Measurements from ENCODE around the gene SFR1. TPM values are rescaled to one million over a fixed set of nuclear protein-coding genes. Genes with fewer than 3 reads are reported as not detected.
"Not testable (repeated sequence)": the region's sequence is repeated elsewhere in the genome, so short reads cannot be mapped to it uniquely, and the experiment has no call there.

Gene SFR1
- total RNA-seq, 1 donor from 2014 or later = 5.7 TPM

DNA sequence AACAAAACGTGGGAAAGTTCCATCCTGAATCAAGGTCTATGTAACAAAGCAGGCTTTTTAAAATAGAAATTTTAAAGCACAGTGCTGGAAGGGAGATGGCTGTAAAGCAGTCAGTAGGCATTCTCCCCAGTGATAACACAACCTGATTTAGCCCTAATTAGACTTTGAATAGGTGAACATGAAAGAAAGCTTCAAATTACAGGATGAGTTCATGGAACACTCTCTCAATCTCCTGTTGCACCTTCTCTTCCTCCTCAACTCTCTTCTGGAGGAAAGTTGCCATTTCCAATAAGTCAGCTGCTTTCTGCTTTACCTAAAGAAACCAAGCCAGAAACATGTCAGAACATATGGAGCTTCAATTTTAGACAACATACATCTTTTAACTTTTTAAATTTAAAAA is 20.1 kb downstream of the SFR1 start:
- intact Hi-C loops (cut with DNase I) = no loop called here
- ATAC-seq = no peak

GRCh38 chr10:104143829-104144228 is 21.9 kb downstream of the SFR1 start:
- DNase-seq (ENCODE audit: missing footprints) (no peak), ATAC-seq (no peak)
- intact Hi-C loops (cut with DNase I) = no loop called here

More for the DNA sequence above, 20.1 kb downstream of the SFR1 start:
- no peak for DNase-seq (ENCODE audit: missing footprints)

GRCh38 chr10:104144931-104145330 is 23.0 kb downstream of the SFR1 start:
- no peak for ATAC-seq
- DNase-seq (ENCODE audit: missing footprints) = no peak
- intact Hi-C loops (cut with DNase I) = no loop called here

DNA sequence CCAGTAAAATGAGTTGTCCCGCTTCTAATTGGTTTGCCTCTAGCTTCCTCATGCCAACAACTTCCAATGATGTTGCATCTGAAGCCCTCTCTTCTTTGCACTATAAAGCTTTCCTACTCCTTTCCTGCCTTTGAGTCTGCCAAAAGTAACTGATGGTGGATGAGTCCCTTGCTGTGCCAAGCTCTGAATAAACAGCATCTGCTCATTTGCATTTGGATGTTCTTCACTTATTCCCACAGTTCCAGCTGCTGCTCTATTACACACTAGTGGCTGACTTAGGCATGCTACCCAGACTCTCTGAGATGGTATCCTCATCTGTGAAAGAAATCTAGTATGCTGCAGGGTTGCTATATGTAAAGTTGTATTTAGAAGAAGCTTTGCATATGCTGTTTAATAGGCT is 24.9 kb downstream of the SFR1 start:
- no peak for DNase-seq (ENCODE audit: missing footprints)
- ATAC-seq = no peak
- intact Hi-C loops (cut with DNase I) = no loop called here

DNA sequence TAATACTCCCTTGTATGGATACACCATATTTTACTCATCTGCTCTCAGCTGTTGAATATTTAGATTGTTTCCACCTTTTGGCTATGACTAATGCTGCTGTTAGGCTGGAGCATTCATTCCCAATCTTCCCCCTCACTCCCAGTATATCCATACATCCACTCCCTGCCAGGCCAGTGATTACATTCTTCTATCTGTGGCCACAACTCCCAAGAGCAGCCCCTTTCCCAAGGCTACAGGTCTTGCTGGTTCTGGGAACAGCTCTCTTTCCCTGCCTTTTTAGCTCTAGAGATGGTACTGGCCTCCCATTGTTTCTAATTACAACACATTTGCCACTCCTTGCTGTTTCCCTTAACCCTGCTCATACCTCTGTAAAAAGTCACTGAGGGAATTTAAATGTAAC is 28.2 kb downstream of the SFR1 start:
- DNase-seq (ENCODE audit: missing footprints) (no peak), ATAC-seq (no peak)
- intact Hi-C loops (cut with DNase I) = no loop called here

DNA sequence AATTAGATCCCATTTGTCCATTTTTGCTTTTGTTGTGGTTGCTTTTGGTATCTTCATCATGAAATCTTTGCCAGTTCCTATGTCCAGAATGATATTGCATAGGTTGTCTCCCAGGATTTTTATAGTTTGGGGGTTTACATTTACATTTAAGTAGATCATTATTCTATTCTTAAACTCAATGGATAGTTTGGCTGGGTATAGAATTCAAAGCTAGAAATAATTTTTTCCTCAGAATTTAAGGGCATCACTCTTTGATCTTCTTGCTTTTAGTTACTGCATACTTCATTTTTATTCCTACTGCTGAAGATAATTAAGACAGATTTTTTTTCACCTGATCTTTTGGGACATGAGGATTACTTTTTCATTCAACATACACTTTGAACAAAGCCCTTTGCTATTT is 29.8 kb downstream of the SFR1 start:
- no peak for DNase-seq (ENCODE audit: missing footprints)
- intact Hi-C loops (cut with DNase I) = no loop called here
- no peak for ATAC-seq

GRCh38 chr10:104155591-104155990 is 33.6 kb downstream of the SFR1 start:
- no peak for ATAC-seq
- intact Hi-C loops (cut with DNase I) = no loop called here
- no peak for DNase-seq (ENCODE audit: missing footprints)

DNA sequence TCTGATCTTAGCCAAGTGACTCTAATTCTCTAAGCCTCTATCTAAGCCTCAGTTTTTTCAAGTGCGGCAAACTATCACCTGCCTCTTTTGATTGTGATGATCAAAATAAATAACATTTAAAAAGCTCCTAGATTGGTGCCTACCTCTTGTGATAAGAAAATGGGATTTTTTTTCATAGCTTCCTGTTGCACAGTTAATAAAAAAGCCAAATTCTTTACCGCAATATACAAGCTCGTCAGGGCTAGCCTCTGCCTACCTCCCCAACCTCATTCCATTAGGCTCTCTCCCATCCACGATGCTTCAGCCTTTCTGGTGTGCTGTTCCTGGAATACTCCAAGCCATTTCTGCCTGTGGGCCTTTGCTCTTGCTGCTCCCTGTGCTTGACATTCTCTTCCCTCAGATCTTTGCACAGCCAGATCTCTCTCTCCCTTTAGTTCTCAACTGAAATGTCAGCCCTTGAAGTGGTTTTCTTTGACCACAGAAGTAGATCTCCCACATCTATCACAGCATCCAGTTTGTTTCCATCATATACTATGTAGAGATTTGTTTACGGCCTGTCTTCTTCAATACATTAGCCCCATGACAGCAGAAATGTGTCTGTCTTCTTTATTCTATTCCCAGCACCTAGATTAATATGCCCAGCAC is 48.8 kb downstream of the SFR1 start:
- intact Hi-C loops (cut with DNase I) = no loop called here
- no peak for ATAC-seq
- DNase-seq (ENCODE audit: missing footprints) = no peak

DNA sequence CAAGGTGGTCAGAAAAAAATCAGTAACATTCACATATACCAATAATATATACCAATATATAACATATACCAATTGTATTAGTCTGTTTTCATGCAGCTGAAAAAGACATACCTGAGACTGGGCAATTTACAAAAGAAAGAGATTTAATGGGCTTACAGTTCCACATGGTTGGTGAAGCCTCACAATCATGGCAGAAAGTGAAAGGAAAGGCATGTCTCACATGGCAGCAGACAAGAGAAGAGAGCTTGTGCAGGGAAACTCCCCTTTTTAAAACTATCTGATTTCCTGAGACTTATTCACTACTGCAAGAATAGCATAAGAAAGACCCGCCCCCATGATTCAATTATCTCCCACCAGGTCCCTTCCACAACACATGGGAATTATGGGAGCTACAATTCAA is 52.2 kb downstream of the SFR1 start:
- ATAC-seq; intact Hi-C loops (cut with DNase I); DNase-seq (ENCODE audit: missing footprints): not testable (repeated sequence)

Other genes with a start within 250 kb of the SFR1 start
- 30.1 TPM for gene STN1, start 204.0 kb upstream of the SFR1 start, total RNA-seq
- 28.9 TPM for gene SLK, start 155.0 kb upstream of the SFR1 start, total RNA-seq
- 0.43 TPM for gene COL17A1, start 36.3 kb upstream of the SFR1 start, total RNA-seq
- 0.19 TPM for gene CFAP43, start 110.2 kb downstream of the SFR1 start, total RNA-seq
- gene GSTO1, start 132.7 kb downstream of the SFR1 start, total RNA-seq = 174 TPM
- gene GSTO2, start 147.0 kb downstream of the SFR1 start, total RNA-seq = 0.70 TPM
- gene ITPRIP, start 216.3 kb downstream of the SFR1 start, total RNA-seq = 28.2 TPM
- gene CFAP58, start 231.7 kb downstream of the SFR1 start, total RNA-seq = 1.1 TPM

Measured in Right ventricle myocardium inferior (tissue), 1 donor.